ENCODE measurements around the gene RPL10A.

RPL10A gene

DNA sequence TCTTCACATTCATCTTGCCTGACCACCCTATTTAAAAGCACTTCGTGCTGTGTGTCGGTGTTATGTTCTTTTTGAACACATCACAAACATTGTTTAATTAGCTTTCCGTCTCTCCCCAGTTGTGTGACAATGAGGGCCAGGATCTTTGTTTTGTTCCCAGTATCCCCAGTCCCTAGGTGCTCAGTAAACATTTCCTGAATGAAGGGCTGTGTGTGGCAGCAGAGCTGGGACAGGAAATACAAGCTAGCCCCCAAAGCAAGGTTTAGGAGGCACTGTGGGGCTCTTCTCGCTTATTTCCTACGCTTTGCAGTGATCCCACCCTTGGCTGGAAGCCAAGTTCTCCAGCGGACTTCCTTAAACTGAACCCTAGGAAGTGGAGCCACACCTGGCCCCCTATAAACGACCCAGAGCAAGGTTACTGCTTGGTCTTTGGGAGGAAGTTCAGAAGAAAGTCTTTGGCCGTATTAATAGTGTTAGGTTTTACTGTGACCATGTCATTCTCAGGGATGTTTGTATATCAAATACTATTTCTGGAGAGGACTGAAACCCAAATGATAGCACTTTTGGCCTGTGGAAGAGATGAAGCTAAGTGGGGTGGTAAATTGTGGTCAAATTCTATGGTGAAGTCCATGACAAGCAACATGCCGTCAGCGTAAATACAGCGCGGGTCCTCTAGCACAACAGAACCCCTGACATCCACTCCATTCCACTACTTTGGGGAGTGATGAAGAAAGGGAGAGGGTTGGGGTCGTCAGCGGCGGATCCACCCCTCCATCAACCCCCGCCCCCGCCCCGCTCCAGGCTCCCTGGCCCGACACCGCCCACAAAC lies 16.6 kb upstream of the RPL10A start:
- Histone ChIP-seq H3K27me3 (ENCODE audit: control insufficient read depth, insufficient read depth, low read length) (peaks cover 6% of the 10 kb centered on the region), H3K9ac (ENCODE audit: low read depth, low read length) (no peak overlapping the region), H3K36me3 (ENCODE audit: control insufficient read depth, insufficient read depth, low read length) (peaks cover 9% of the 10 kb centered on the region), H3K4me1 (ENCODE audit: control insufficient read depth, insufficient read depth, low read length) (peaks cover 11% of the 10 kb centered on the region), H3K4me3 (ENCODE audit: low read depth, low read length) (peak overlapping the region; percentile 52), H3K9me3 (ENCODE audit: control insufficient read depth, insufficient read depth, low read length) (no peaks in the 10 kb centered on the region)

DNA sequence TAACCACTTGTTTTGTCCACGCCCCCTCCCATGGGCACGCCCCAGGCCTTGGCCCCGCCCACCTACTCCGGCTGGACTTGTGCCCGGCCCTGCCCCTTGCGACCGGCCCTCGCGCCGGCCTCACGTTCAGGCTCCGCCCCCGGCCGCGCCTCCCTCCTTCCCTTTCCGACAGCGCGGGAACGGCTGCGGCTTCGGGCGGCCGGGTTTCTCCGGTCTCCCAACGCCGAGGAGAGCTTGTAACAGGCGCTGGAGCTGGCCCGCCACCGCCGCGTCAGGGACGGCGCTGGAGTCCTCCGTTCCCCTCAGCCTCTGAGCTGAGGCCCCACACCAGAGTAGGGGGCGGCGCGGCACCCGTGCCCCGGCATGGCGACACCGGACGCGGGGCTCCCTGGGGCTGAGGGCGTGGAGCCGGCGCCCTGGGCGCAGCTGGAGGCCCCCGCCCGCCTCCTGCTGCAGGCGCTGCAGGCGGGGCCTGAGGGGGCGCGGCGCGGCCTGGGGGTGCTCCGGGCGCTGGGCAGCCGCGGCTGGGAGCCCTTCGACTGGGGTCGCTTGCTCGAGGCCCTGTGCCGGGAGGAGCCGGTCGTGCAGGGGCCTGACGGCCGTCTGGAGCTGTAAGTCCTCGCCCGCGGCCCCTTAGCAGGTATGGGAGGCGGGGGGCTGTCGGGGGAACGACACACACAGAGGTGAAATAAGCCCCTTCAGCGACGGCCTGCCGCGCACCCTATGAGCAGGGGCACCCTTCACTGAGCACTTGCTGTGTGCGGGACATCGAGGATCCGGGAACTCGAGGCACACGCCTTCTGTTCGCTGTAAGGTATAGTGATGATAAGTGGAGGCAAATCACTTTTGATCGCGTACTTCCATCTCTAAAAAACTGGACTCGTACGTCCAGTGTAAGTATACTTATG lies 15.8 kb upstream of the RPL10A start, which contains the start of gene FANCE:
TSS of gene FANCE (plus strand) at position 156 of the 908 bp plus-strand sequence. CDS start at position 364, 208 bp downstream.
- Histone ChIP-seq H3K36me3 (ENCODE audit: control insufficient read depth, insufficient read depth, low read length) (peaks cover 12% of the 10 kb centered on the region), H3K9ac (ENCODE audit: low read depth, low read length) (no peak within 1 kb of the TSS), H3K9me3 (ENCODE audit: control insufficient read depth, insufficient read depth, low read length) (no peaks in the 10 kb centered on the region), H3K4me3 (ENCODE audit: low read depth, low read length) (peak within 1 kb of the TSS; percentile 79), H3K4me1 (ENCODE audit: control insufficient read depth, insufficient read depth, low read length) (peaks cover 11% of the 10 kb centered on the region), H3K27me3 (ENCODE audit: control insufficient read depth, insufficient read depth, low read length) (peaks cover 6% of the 10 kb centered on the region)

DNA sequence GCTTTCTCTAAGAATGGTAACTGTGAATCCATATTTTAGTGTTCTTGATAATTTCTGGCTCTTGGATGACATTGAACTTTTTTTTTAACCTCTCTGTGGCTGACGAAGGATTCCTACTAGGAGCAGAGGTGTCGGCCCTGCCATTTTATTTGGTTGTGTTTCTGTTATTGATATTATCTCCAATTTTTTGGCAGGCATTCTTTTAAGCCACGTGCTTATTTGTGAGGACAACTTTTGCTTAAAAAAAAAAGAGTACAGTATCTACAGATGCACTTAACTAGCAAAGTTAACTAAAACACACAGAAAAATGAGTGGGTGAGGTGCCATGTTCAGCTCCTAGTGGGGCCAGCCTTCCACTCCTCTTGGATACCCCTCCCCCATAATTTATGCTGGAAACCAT lies 15.0 kb upstream of the RPL10A start:
- H3K4me3 ChIP-seq (ENCODE audit: low read depth, low read length): peak overlapping the region; percentile 79
- peaks cover 12% of the 10 kb centered on the region for H3K36me3 ChIP-seq (ENCODE audit: control insufficient read depth, insufficient read depth, low read length)
- peaks cover 11% of the 10 kb centered on the region for H3K4me1 ChIP-seq (ENCODE audit: control insufficient read depth, insufficient read depth, low read length)
- no peaks in the 10 kb centered on the region for H3K9me3 ChIP-seq (ENCODE audit: control insufficient read depth, insufficient read depth, low read length)
- peaks cover 6% of the 10 kb centered on the region for H3K27me3 ChIP-seq (ENCODE audit: control insufficient read depth, insufficient read depth, low read length)
- no peak overlapping the region for H3K9ac ChIP-seq (ENCODE audit: low read depth, low read length)

DNA sequence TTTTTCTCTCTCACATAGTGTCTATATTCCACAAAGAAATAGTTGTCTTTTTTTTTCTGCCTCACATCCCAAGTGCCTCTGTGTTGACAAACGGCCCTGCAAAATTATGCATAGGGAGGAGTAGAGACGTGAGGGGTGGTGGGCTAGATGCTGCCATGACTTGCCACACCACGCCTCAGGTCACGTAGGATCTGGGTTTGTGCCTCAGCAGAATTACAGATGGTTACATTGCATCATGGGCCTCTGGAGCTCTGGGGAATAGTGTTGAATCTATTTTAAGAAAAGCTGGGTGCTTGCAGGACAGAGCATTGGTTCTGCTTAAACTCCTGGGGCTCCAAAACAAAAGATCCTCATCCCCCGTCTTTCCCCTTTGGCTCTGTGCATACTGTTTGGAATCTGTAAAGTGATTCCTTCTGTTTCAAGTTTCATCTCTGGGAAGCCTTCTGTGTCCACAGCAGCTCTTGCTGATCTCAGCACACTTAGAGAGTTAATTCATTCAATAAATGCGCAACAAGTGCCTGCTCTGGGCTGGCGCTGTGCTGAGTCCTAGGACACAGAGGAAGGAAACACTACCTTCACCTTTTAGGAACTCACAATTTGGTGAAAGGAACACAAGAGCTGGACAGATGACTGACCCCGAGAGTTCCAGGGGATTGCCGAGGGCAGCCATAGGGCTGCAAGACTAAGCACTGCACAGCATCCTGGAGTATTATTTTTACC lies 13.7 kb upstream of the RPL10A start:
- Histone ChIP-seq H3K9ac (ENCODE audit: low read depth, low read length) (no peak overlapping the region), H3K4me3 (ENCODE audit: low read depth, low read length) (no peak overlapping the region), H3K36me3 (ENCODE audit: control insufficient read depth, insufficient read depth, low read length) (peaks cover 20% of the 10 kb centered on the region), H3K27me3 (ENCODE audit: control insufficient read depth, insufficient read depth, low read length) (peaks cover 6% of the 10 kb centered on the region), H3K4me1 (ENCODE audit: control insufficient read depth, insufficient read depth, low read length) (peaks cover 11% of the 10 kb centered on the region), H3K9me3 (ENCODE audit: control insufficient read depth, insufficient read depth, low read length) (no peaks in the 10 kb centered on the region)

DNA sequence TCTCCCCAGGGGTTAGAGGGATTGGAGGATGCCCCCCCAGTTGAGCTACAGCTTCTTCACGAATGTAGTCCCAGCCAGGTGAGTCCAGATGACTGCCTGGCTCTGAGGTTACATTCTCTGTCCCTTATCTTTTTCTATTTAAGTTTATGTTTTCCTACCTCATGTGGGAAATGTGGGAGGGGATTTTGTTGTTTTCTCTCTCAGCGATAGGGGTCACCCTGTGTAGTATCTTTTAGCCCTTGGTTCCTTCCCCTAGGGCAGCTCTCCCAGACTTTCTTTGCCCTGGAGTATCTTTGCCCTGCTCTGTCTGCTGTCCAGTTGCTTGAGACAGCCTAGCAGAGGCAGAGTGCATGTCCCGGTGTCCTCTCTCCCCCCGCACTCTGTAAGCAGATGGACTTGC lies 10.3 kb upstream of the RPL10A start:
- Histone ChIP-seq H3K4me3 (ENCODE audit: low read depth, low read length) (no peak overlapping the region), H3K9ac (ENCODE audit: low read depth, low read length) (no peak overlapping the region), H3K27me3 (ENCODE audit: control insufficient read depth, insufficient read depth, low read length) (peaks cover 2% of the 10 kb centered on the region), H3K9me3 (ENCODE audit: control insufficient read depth, insufficient read depth, low read length) (no peaks in the 10 kb centered on the region), H3K36me3 (ENCODE audit: control insufficient read depth, insufficient read depth, low read length) (peaks cover 28% of the 10 kb centered on the region), H3K4me1 (ENCODE audit: control insufficient read depth, insufficient read depth, low read length) (peaks cover 6% of the 10 kb centered on the region)

DNA sequence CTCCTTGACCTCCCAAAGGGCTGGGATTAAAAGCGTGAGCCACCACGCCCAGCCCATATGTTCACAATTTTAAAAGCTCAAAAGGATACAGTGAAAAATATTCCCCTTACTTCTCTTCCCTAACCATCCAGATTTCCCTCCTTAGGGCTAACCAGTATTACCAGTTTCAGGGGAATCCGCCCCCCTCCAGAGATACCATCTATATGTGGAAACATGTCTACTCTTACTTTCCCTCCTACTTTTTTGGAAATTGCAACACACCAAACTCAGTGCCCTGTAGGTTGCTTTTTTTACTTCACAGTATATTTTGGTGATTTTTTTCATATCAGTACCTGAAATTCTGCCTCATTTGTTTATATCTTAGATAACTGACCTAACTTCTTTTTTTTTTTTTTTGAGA lies 6.9 kb upstream of the RPL10A start:
- no peak overlapping the region for H3K4me3 ChIP-seq (ENCODE audit: low read depth, low read length)
- H3K36me3 ChIP-seq (ENCODE audit: control insufficient read depth, insufficient read depth, low read length): peaks cover 22% of the 10 kb centered on the region
- H3K27me3 ChIP-seq (ENCODE audit: control insufficient read depth, insufficient read depth, low read length): no peaks in the 10 kb centered on the region
- H3K9ac ChIP-seq (ENCODE audit: low read depth, low read length): no peak overlapping the region
- H3K4me1 ChIP-seq (ENCODE audit: control insufficient read depth, insufficient read depth, low read length): no peaks in the 10 kb centered on the region
- no peaks in the 10 kb centered on the region for H3K9me3 ChIP-seq (ENCODE audit: control insufficient read depth, insufficient read depth, low read length)

DNA sequence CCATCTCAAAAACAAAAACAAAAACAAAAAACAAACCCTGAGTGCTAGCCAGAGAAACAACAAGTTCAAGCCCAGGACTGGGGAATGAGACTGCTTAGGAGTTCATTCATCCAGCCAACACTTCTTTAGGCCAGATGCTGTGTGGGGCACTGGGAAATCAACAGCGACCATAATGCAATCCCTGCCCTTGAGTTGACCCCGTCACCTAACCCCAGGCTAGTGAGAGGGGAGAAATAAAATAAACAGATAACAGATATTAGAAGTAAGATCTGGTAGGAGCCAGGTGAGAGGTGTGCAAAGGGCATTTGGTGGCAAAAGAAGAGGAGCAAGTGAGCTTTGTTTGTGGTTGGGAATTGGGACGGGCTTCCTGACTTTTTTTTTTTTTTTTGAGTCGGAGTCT lies 4.9 kb upstream of the RPL10A start:
- H3K9me3 ChIP-seq (ENCODE audit: control insufficient read depth, insufficient read depth, low read length): no peaks in the 10 kb centered on the region
- H3K9ac ChIP-seq (ENCODE audit: low read depth, low read length): no peak overlapping the region
- no peak overlapping the region for H3K4me3 ChIP-seq (ENCODE audit: low read depth, low read length)
- peaks cover 20% of the 10 kb centered on the region for H3K36me3 ChIP-seq (ENCODE audit: control insufficient read depth, insufficient read depth, low read length)
- peaks cover 4% of the 10 kb centered on the region for H3K27me3 ChIP-seq (ENCODE audit: control insufficient read depth, insufficient read depth, low read length)
- H3K4me1 ChIP-seq (ENCODE audit: control insufficient read depth, insufficient read depth, low read length): peaks cover 3% of the 10 kb centered on the region

DNA sequence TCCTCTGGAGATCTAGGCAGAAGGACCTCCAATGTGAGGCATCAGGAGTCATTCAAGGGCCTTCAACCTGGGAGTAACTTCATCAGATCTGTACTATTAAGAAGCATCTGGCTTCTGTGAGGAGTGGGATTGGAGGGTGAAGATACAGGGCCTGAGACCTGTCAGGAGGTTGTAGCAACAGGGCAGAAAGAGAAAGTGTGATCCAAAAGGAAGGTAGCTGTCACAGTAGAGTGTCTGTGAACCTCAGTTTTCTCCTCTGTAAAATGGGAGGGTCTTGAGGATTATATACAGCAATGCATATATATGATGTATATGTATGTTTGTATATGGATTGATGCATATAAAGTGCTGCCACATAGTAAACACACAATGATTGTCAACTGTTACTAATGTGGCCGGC lies 2.6 kb upstream of the RPL10A start:
- H3K4me3 ChIP-seq (ENCODE audit: low read depth, low read length): no peak overlapping the region
- H3K36me3 ChIP-seq (ENCODE audit: control insufficient read depth, insufficient read depth, low read length): peaks cover 26% of the 10 kb centered on the region
- peaks cover 4% of the 10 kb centered on the region for H3K27me3 ChIP-seq (ENCODE audit: control insufficient read depth, insufficient read depth, low read length)
- no peaks in the 10 kb centered on the region for H3K9me3 ChIP-seq (ENCODE audit: control insufficient read depth, insufficient read depth, low read length)
- peaks cover 10% of the 10 kb centered on the region for H3K4me1 ChIP-seq (ENCODE audit: control insufficient read depth, insufficient read depth, low read length)
- H3K9ac ChIP-seq (ENCODE audit: low read depth, low read length): no peak overlapping the region

DNA sequence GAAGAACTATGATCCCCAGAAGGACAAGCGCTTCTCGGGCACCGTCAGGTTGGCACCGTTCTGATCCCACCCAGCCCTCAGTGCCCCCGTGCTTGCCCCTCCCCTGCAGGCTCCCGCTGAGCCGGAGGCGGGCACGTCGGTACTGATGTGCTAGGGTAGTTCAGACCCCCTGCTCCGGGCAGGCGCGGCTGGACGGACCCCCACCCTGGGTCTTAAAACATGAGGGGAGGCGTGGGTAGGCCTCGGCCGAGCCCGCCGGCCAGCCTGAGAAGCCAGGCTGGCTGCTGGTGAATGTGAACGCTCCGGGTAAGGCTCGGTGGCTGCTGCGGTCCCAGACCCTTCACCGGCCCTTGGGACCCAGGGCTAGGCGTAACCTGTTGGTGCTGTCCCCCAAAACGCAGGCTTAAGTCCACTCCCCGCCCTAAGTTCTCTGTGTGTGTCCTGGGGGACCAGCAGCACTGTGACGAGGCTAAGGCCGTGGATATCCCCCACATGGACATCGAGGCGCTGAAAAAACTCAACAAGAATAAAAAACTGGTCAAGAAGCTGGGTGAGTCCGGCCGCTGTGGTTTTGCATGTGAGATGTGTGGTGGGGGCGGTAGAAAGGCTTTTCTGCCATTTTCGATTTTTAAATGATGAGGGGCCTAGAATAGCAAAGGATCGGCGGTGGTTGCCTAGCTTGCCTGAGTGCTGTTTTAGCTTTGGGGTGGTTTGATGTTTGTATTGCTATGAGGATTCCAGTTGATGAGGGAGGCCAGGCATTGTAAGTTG lies 964 bp downstream of the RPL10A start:
- Histone ChIP-seq H3K4me1 (ENCODE audit: control insufficient read depth, insufficient read depth, low read length) (peaks cover 18% of the 10 kb centered on the region), H3K36me3 (ENCODE audit: control insufficient read depth, insufficient read depth, low read length) (peaks cover 47% of the 10 kb centered on the region), H3K9me3 (ENCODE audit: control insufficient read depth, insufficient read depth, low read length) (no peaks in the 10 kb centered on the region), H3K4me3 (ENCODE audit: low read depth, low read length) (peak overlapping the region; percentile 97), H3K9ac (ENCODE audit: low read depth, low read length) (peak overlapping the region; percentile 99), H3K27me3 (ENCODE audit: control insufficient read depth, insufficient read depth, low read length) (peaks cover 4% of the 10 kb centered on the region)

DNA sequence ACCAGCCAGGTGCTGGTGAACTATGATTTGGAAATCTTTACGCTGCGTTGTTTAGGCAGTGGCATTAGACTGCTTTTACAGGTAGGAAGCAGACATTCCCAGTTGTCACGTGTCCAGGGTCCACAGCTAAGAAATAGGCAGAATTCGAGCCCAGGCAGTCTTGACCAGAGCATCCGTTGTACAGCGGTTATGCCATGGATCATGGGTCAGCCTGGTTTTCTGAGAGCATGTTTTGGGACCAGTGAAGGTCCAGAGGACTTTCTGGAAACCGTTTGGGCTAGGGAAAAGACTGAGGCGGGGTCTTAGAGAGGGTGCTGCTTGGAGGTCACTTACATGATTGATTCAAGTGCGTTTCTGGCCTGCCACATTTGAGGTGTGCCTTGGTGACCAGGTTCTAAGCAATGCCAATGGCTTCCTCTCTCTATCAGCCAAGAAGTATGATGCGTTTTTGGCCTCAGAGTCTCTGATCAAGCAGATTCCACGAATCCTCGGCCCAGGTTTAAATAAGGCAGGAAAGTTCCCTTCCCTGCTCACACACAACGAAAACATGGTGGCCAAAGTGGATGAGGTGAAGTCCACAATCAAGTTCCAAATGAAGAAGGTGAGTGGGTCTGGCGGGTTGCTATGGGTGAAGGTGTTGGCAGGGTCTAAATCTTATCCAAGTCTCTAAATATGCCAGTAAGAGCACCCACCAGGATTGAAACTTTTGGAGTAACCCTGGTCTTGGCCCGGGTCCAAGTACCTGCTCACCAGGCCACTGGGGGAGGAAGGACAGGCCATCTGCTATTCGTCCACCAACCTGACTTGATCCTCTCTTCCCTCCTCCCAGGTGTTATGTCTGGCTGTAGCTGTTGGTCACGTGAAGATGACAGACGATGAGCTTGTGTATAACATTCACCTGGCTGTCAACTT lies 1.8 kb downstream of the RPL10A start:
- Histone ChIP-seq H3K4me1 (ENCODE audit: control insufficient read depth, insufficient read depth, low read length) (peaks cover 18% of the 10 kb centered on the region), H3K9ac (ENCODE audit: low read depth, low read length) (peak overlapping the region; percentile 99), H3K27me3 (ENCODE audit: control insufficient read depth, insufficient read depth, low read length) (peaks cover 4% of the 10 kb centered on the region), H3K36me3 (ENCODE audit: control insufficient read depth, insufficient read depth, low read length) (peaks cover 53% of the 10 kb centered on the region), H3K4me3 (ENCODE audit: low read depth, low read length) (peak overlapping the region; percentile 97), H3K9me3 (ENCODE audit: control insufficient read depth, insufficient read depth, low read length) (no peaks in the 10 kb centered on the region)
